ENCODE data around the gene RNF169.

Gene RNF169

GRCh38 chr11:74777038-74777437 is 28.4 kb downstream of the RNF169 start:
- no peak for DNase-seq
- no peaks in the 10 kb centered on the region for H3K36me3 Mint-ChIP-seq (ENCODE audit: low read depth)
- H3K9me3 Mint-ChIP-seq = no peaks in the 10 kb centered on the region
- H3K4me1 Mint-ChIP-seq = peaks cover 9% of the 10 kb centered on the region
- H3K27ac Mint-ChIP-seq = no peak overlapping the region
- H3K27me3 Mint-ChIP-seq (ENCODE audit: low read depth, poor library complexity) = no peaks in the 10 kb centered on the region
- TF ChIP-seq, protein P1, sequence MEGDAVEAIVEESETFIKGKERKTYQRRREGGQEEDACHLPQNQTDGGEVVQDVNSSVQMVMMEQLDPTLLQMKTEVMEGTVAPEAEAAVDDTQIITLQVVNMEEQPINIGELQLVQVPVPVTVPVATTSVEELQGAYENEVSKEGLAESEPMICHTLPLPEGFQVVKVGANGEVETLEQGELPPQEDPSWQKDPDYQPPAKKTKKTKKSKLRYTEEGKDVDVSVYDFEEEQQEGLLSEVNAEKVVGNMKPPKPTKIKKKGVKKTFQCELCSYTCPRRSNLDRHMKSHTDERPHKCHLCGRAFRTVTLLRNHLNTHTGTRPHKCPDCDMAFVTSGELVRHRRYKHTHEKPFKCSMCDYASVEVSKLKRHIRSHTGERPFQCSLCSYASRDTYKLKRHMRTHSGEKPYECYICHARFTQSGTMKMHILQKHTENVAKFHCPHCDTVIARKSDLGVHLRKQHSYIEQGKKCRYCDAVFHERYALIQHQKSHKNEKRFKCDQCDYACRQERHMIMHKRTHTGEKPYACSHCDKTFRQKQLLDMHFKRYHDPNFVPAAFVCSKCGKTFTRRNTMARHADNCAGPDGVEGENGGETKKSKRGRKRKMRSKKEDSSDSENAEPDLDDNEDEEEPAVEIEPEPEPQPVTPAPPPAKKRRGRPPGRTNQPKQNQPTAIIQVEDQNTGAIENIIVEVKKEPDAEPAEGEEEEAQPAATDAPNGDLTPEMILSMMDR (IDR thresholded peaks at IDR 0.05) = no peak
- H3K4me3 Mint-ChIP-seq = no peak overlapping the region

GRCh38 chr11:74777877-74778276 is 29.2 kb downstream of the RNF169 start:
- Mint-ChIP-seq H3K27ac (no peak overlapping the region), H3K27me3 (ENCODE audit: low read depth, poor library complexity) (no peaks in the 10 kb centered on the region), H3K4me3 (no peak overlapping the region), H3K9me3 (no peaks in the 10 kb centered on the region), H3K4me1 (peaks cover 9% of the 10 kb centered on the region), H3K36me3 (ENCODE audit: low read depth) (no peaks in the 10 kb centered on the region)
- no peak for DNase-seq
- TF ChIP-seq, protein P1 (IDR thresholded peaks at IDR 0.05) = no peak

DNA sequence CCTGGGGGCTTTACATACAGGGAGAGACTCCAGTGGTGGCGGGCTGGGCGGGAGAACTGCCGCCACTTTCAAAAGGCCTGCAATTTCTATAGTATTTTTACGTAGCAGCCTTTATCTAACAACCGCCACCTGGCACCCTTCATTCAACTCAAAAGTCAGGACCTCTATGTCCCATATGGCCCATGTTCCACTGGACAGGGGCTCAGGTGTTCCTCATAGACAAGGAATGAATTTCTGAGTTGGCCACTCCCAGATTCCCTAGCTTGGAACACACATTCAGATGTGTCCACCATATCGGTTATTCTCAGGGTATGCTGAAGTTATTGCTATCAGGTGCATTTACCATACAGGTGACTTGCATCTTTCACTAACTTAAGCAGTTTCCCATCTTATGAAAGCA is 29.9 kb downstream of the RNF169 start:
- no peaks in the 10 kb centered on the region for H3K27me3 Mint-ChIP-seq (ENCODE audit: low read depth, poor library complexity)
- H3K9me3 Mint-ChIP-seq = no peaks in the 10 kb centered on the region
- no peak overlapping the region for H3K27ac Mint-ChIP-seq
- H3K4me3 Mint-ChIP-seq = no peak overlapping the region
- H3K4me1 Mint-ChIP-seq = peaks cover 13% of the 10 kb centered on the region
- TF ChIP-seq, protein P1 (IDR thresholded peaks at IDR 0.05) = no peak
- no peak for DNase-seq
- H3K36me3 Mint-ChIP-seq (ENCODE audit: low read depth) = no peaks in the 10 kb centered on the region

- no peak for DNase-seq
- Mint-ChIP-seq H3K27ac (no peak overlapping the region), H3K4me1 (peaks cover 12% of the 10 kb centered on the region), H3K36me3 (ENCODE audit: low read depth) (no peaks in the 10 kb centered on the region), H3K4me3 (no peak overlapping the region), H3K27me3 (ENCODE audit: low read depth, poor library complexity) (no peaks in the 10 kb centered on the region), H3K9me3 (no peaks in the 10 kb centered on the region)
- TF ChIP-seq, protein P1 (IDR thresholded peaks at IDR 0.05) = no peak
Measured at GRCh38 chr11:74780248-74781005, 31.8 kb downstream of the RNF169 start.

- Mint-ChIP-seq H3K9me3 (no peaks in the 10 kb centered on the region), H3K36me3 (ENCODE audit: low read depth) (no peaks in the 10 kb centered on the region), H3K27ac (no peak overlapping the region), H3K4me3 (no peak overlapping the region), H3K27me3 (ENCODE audit: low read depth, poor library complexity) (no peaks in the 10 kb centered on the region), H3K4me1 (peaks cover 12% of the 10 kb centered on the region)
- no peak for DNase-seq
- TF ChIP-seq, protein P1 (IDR thresholded peaks at IDR 0.05) = no peak
Measured at GRCh38 chr11:74783241-74783871, 34.7 kb downstream of the RNF169 start.

DNA sequence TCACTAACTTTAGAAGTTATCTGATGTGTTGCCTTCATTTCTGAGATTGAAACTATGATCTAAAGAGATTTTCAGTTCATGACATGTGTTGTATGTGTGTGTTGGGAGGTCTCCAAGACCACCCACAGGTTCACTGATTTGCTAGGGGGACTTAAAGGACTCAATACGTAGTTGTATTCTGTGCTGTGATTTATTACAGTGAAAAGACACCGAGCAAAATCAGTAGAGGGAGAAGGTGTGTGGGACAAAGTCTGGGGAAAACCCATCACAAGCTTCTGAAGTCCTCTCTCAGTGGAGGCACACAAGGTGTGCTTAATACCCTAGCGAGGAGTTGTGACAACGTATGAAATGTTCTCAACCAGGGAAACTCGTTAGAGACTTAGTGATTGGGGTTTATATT is 35.6 kb downstream of the RNF169 start:
- Mint-ChIP-seq H3K27ac (no peak overlapping the region), H3K36me3 (ENCODE audit: low read depth) (no peaks in the 10 kb centered on the region)

More for the DNA sequence above, 35.6 kb downstream of the RNF169 start:
- TF ChIP-seq, protein P1 (IDR thresholded peaks at IDR 0.05) = no peak
- no peaks in the 10 kb centered on the region for H3K27me3 Mint-ChIP-seq (ENCODE audit: low read depth, poor library complexity)
- no peaks in the 10 kb centered on the region for H3K9me3 Mint-ChIP-seq
- DNase-seq = no peak
- H3K4me1 Mint-ChIP-seq = peaks cover 12% of the 10 kb centered on the region
- no peak overlapping the region for H3K4me3 Mint-ChIP-seq

Measured in nephron progenitor cell (in vitro differentiated cells).